ENCODE measurements around the gene ARMC9.

Gene ARMC9

GRCh38 chr2:231413456-231413855 lies 215.0 kb downstream of the ARMC9 start:
- no peak for DNase-seq (ENCODE audit: low read depth, low spot score)

DNA sequence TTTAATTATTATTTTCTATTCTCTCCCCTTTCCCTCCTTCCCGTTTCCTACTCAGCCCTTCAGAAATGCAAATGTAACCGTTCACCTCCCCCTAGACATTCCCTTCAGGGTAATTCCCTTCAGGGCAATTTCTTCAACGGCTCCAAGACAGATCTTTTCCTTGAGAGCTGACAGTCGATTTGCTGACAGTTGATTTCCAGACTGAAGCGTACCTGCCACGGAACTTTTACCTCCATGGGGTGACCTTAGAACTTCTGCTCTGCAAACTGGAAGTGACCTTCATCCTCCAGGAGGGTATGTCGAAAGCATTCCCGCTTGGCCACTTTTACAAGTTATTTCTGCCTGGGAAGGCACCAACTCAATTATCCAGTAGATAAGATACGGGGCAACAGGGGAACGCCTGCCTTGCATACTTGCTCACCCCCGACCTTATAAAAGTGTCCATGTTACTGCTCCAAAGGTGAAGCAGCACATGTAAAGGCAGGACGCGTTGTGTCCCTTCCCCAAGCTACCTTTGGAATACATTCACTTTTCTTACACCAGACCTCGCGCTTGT lies 215.6 kb downstream of the ARMC9 start:
- DNase-seq (ENCODE audit: low read depth, low spot score) = no peak

- no peak for DNase-seq (ENCODE audit: low read depth, low spot score)
Measured at GRCh38 chr2:231415029-231415428, 216.6 kb downstream of the ARMC9 start.

DNA sequence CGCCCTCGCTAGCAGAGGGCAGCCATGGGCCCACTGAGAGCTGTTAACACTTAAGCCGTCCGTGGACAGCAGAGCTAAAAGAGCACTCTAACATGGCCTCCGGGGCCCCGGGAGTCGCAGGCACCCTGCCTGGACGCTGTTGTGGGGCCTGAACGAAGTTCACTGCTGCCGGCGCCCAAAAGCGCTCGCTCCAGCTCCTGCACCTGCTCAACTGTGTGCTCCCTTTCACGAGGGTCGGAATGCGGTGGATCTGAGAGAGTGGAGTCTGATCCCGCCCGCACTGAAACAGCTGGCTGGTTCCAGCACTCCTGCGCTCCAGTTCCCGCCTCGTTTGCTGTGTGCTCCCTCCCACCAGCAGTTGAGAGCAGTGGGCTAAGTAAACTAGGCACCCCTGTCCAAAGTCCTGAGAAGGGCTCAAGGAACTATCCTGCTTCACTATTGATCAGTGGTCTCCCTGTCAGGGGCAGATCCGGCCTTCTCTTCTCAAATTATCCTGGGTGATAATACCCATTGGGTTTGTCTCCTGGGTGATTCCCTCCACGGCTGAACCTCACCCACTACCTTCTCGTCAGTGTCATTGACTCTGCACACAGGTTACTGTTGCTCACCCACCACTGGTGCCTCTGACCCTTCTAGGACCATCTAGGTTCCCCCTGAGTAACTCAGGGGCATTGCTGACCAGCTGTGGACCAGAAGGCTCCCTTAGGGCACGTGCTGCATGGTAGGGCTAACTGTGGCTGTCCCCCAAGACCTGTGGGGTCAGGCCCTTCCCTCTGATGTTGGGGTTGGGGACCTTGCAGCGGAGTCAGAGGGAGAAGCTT lies 220.6 kb downstream of the ARMC9 start:
- no peak for DNase-seq (ENCODE audit: low read depth, low spot score)

- no peak for DNase-seq (ENCODE audit: low read depth, low spot score)
Measured at GRCh38 chr2:231421051-231421580, 222.7 kb downstream of the ARMC9 start.

- no peak for DNase-seq (ENCODE audit: low read depth, low spot score)
Measured at GRCh38 chr2:231422056-231422455, 223.6 kb downstream of the ARMC9 start.

DNA sequence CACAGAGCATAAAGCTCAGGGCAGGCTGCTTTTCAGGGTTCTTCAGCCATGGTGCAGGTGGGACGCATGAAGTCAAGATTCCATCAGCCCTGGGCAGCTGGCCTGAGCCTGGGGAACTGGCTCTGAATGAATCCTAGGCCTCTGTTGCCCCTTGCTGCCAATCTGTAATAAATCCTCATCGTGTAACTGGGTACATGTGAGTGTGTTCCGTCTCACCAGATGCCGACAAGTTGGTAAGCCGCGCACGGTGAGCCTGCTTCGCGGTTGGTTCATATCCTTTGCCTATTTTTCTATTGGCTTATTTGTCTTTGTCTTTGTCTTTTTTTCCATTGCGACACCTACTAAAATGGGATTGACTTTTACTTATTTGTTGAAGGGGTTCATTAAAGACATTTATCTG lies 224.7 kb downstream of the ARMC9 start:
- no peak for DNase-seq (ENCODE audit: low read depth, low spot score)
